ENCODE results near the gene MYL5.
"Not testable (repeated sequence)": the region's sequence is repeated elsewhere in the genome, so short reads cannot be mapped to it uniquely, and the experiment has no call there.

The MYL5 gene

GRCh38 chr4:635851-636627 lies 38.3 kb upstream of the MYL5 start:
- in situ Hi-C loops (cut with HindIII; ENCODE audit: low sequenced_read_pairs) = no loop called here

GRCh38 chr4:636628-637159 lies 37.6 kb upstream of the MYL5 start:
- in situ Hi-C loops (cut with HindIII; ENCODE audit: low sequenced_read_pairs) = no loop called here

GRCh38 chr4:637536-638280 lies 36.6 kb upstream of the MYL5 start:
- in situ Hi-C loops (cut with HindIII; ENCODE audit: low sequenced_read_pairs) = no loop called here

GRCh38 chr4:642366-642765 lies 32.0 kb upstream of the MYL5 start:
- in situ Hi-C loops (cut with HindIII; ENCODE audit: low sequenced_read_pairs) = not testable (repeated sequence)

GRCh38 chr4:646460-646859 lies 27.9 kb upstream of the MYL5 start:
- in situ Hi-C loops (cut with HindIII; ENCODE audit: low sequenced_read_pairs) = no loop called here

GRCh38 chr4:647481-647880 lies 26.9 kb upstream of the MYL5 start:
- in situ Hi-C loops (cut with HindIII; ENCODE audit: low sequenced_read_pairs) = no loop called here

GRCh38 chr4:648579-649292 lies 25.6 kb upstream of the MYL5 start:
- in situ Hi-C loops (cut with HindIII; ENCODE audit: low sequenced_read_pairs) = no loop called here

GRCh38 chr4:649293-649625 lies 25.1 kb upstream of the MYL5 start:
- in situ Hi-C loops (cut with HindIII; ENCODE audit: low sequenced_read_pairs) = no loop called here

- in situ Hi-C loops (cut with HindIII; ENCODE audit: low sequenced_read_pairs) = no loop called here
Measured at GRCh38 chr4:649751-650310, 24.5 kb upstream of the MYL5 start.

- in situ Hi-C loops (cut with HindIII; ENCODE audit: low sequenced_read_pairs) = no loop called here
Measured at GRCh38 chr4:650461-650860, 23.9 kb upstream of the MYL5 start.

GRCh38 chr4:650951-651883 lies 23.1 kb upstream of the MYL5 start:
- in situ Hi-C loops (cut with HindIII; ENCODE audit: low sequenced_read_pairs) = no loop called here

- in situ Hi-C loops (cut with HindIII; ENCODE audit: low sequenced_read_pairs) = no loop called here
Measured at GRCh38 chr4:651884-652642, 22.3 kb upstream of the MYL5 start.

GRCh38 chr4:653080-653821 lies 21.1 kb upstream of the MYL5 start:
- in situ Hi-C loops (cut with HindIII; ENCODE audit: low sequenced_read_pairs) = no loop called here

- in situ Hi-C loops (cut with HindIII; ENCODE audit: low sequenced_read_pairs) = no loop called here
Measured at GRCh38 chr4:653831-654502, 20.4 kb upstream of the MYL5 start.

GRCh38 chr4:654503-654845 lies 19.9 kb upstream of the MYL5 start:
- in situ Hi-C loops (cut with HindIII; ENCODE audit: low sequenced_read_pairs) = no loop called here

- in situ Hi-C loops (cut with HindIII; ENCODE audit: low sequenced_read_pairs) = no loop called here
Measured at GRCh38 chr4:654871-655463, 19.4 kb upstream of the MYL5 start.

GRCh38 chr4:655464-656151 lies 18.7 kb upstream of the MYL5 start:
- in situ Hi-C loops (cut with HindIII; ENCODE audit: low sequenced_read_pairs) = no loop called here
